Temporal lobe (tissue), 1 donor: ENCODE results near the gene FOXP3. TPM values are rescaled to one million over a fixed set of nuclear protein-coding genes. Genes with fewer than 3 reads are reported as not detected.

ENCODE experiments used
- total RNA-seq: library from RNA; depleted of rRNA; stranded (reverse); fragments of >200 nt; gene quantifications from one replicate; pipeline ENCODE4 v1.2.3, GENCODE V29; 2014

FOXP3 gene
- total RNA-seq, 1 donor from 2014 or later = 0.25 TPM

Other genes with a start within 250 kb of the FOXP3 start
- 8.9 TPM for gene TFE3, start 221.4 kb downstream of the FOXP3 start, total RNA-seq
- gene CCDC120, start 205.7 kb downstream of the FOXP3 start, total RNA-seq = 3.0 TPM
- gene PRAF2, start 190.7 kb downstream of the FOXP3 start, total RNA-seq = 3.7 TPM
- 16.0 TPM for gene WDR45, start 184.8 kb downstream of the FOXP3 start, total RNA-seq
- 15.7 TPM for gene GPKOW, start 141.0 kb downstream of the FOXP3 start, total RNA-seq
- 1.5 TPM for gene MAGIX, start 102.0 kb downstream of the FOXP3 start, total RNA-seq
- 1.2 TPM for gene PLP2, start 92.8 kb downstream of the FOXP3 start, total RNA-seq
- 0.74 TPM for gene PRICKLE3, start 78.3 kb downstream of the FOXP3 start, total RNA-seq
- gene SYP, start 64.5 kb downstream of the FOXP3 start, total RNA-seq = 107 TPM
- gene CACNA1F, start 31.4 kb downstream of the FOXP3 start, total RNA-seq = not detected
- gene CCDC22, start 29.2 kb downstream of the FOXP3 start, total RNA-seq = 5.4 TPM
- gene PPP1R3F, start 5.1 kb upstream of the FOXP3 start, total RNA-seq = 9.6 TPM
- not detected for gene GAGE10, start 38.9 kb upstream of the FOXP3 start, total RNA-seq
- not detected for gene GAGE12J, start 57.3 kb upstream of the FOXP3 start, total RNA-seq
- gene GAGE13, start 66.9 kb upstream of the FOXP3 start, total RNA-seq = not detected